ENCODE data around the gene RBMS1.

The RBMS1 gene

DNA sequence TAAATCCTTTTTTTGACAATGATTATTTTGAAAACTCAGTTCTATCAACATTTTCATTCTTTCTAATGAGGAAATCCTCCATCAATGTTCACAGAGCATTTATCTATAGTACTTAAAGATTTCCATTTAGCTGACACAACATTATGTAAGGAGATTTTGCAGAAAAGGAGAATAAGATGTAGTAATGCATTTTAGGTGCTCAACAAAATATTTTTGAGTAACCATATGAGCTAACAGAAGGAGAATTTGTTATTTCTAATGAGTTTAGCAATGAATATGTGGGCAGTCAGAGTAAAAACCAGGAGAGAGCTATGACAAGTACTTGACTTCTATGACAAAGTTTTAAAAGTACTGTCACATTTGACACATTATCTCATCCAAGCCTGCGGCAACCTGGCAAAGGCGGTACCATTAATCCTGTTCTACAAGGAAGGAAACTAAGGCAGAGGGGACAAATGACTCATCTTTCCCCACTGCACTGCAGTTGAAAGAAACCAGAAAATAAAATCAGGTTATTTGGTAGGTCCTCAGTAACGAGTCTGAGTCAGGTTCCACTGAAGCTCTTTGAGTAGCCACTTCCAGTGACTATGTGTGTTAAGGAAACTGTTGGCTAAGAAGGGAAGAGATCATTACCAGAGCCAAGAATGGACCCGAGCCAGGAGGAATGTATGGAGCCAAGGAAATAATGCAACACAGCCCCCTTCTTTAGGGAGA, 159.4 kb downstream of the RBMS1 start:
- peak overlapping the region; percentile 11 for H3K4me3 Mint-ChIP-seq

DNA sequence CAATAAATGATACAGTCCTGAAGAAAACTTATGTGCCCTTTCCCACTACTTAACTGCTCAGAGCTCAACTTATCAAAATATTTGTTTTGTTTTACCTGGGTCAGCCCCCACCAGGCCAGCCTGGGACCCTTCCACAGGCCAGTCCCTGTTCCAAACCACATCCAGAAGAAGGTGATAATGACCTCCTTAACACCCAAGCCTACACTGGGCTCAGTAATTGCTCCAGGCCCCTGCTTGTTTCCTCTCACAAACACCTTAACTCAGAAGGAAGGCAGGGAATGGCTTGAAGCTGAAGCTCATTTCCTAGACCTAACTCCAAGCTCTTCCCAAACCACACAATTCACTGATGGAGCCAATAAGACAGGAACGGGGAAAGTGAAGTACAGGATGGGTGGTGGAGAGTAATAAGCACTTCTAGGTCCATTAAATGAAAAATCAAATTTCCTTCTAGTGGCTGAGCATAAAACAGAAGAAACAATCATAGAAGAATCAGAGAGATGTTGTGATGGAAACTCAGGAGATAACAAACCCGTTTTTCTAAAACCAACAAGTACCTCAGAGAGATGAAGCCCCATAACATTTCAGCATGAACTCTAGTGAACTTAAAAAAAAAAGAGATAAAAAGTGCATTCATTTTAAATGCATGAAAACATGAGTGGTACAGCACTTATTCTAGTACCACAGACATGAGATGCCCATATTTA, 160.1 kb downstream of the RBMS1 start:
- Mint-ChIP-seq H3K4me1 (ENCODE audit: low read depth) (peaks cover 81% of the 10 kb centered on the region), H3K9me3 (no peaks in the 10 kb centered on the region), H3K27me3 (no peaks in the 10 kb centered on the region), H3K36me3 (ENCODE audit: low read depth) (peaks cover 7% of the 10 kb centered on the region), H3K4me3 (no peak overlapping the region), H3K27ac (peak overlapping the region; percentile 73)

More for the DNA sequence above, 159.4 kb downstream of the RBMS1 start:
- Mint-ChIP-seq H3K9me3 (no peaks in the 10 kb centered on the region), H3K4me1 (ENCODE audit: low read depth) (peaks cover 81% of the 10 kb centered on the region), H3K27me3 (no peaks in the 10 kb centered on the region), H3K36me3 (ENCODE audit: low read depth) (peaks cover 12% of the 10 kb centered on the region), H3K27ac (peak overlapping the region; percentile 73)

DNA sequence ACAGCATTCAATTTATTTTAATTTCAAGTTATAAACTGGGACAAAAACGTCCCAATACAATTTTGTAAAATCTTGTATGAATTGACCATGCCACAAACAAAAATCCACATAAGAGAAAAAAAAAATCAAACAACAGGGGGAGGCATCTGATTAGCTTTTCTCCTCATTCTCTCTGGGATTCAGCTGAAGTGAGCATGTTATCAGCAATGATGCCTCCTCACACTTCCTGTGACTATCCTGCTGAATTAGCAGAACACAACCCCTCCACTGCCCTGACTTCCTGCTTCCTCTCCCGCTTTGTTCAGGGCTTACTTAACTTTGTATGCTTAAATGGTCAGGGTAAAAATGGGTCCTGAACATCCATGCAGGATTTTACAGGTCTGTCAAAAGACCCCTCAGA, 161.3 kb downstream of the RBMS1 start:
- Mint-ChIP-seq H3K36me3 (ENCODE audit: low read depth) (peaks cover 7% of the 10 kb centered on the region), H3K4me3 (no peak overlapping the region), H3K27ac (peak overlapping the region; percentile 51), H3K9me3 (no peaks in the 10 kb centered on the region), H3K27me3 (no peaks in the 10 kb centered on the region), H3K4me1 (ENCODE audit: low read depth) (peaks cover 91% of the 10 kb centered on the region)

DNA sequence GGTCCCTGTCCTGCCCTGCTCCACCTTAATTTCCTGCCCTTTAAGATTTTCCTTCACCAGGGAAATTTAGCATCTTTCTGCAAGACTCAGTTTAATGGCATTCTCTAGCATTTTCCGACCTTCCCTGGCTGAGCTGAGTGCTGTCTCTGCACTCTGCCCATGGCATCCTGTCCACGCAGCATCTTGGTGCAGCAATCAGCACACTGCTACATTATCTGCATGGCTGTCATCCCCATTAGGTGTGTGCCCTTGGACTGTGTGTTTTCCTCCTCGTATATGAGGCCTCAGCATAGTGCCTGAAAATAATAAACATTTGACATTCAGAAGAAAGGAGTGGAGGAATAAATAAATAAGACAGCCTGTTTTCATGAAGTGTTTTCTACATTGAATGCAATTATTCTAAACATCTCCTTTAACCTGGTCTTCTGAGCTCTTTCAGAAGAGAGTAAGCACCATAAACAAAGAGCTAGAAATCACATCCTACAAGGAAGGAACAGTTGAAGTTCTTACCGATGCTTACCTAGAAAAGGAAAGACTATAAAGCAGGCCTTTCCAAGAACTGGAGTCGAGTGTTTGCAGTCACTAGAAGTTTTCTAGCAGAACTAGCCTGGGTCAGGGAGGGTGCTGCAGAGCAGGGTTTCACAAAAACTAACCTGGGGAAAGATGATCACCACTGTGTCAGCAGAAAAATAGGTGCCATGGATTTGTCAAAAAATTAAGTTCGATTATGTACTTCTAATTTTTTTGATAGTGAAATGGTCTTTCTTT, 162.2 kb downstream of the RBMS1 start:
- Mint-ChIP-seq H3K4me3 (no peak overlapping the region), H3K27ac (peak overlapping the region; percentile 57), H3K27me3 (no peaks in the 10 kb centered on the region), H3K4me1 (ENCODE audit: low read depth) (peaks cover 94% of the 10 kb centered on the region), H3K36me3 (ENCODE audit: low read depth) (peaks cover 12% of the 10 kb centered on the region), H3K9me3 (no peaks in the 10 kb centered on the region)

GRCh38 chr2:160328811-160329527, 164.6 kb downstream of the RBMS1 start:
- peak overlapping the region; percentile 22 for H3K27ac Mint-ChIP-seq
- H3K27me3 Mint-ChIP-seq = no peaks in the 10 kb centered on the region
- peaks cover 93% of the 10 kb centered on the region for H3K4me1 Mint-ChIP-seq (ENCODE audit: low read depth)
- H3K9me3 Mint-ChIP-seq = no peaks in the 10 kb centered on the region
- peak overlapping the region; percentile 42 for H3K4me3 Mint-ChIP-seq
- peaks cover 6% of the 10 kb centered on the region for H3K36me3 Mint-ChIP-seq (ENCODE audit: low read depth)

DNA sequence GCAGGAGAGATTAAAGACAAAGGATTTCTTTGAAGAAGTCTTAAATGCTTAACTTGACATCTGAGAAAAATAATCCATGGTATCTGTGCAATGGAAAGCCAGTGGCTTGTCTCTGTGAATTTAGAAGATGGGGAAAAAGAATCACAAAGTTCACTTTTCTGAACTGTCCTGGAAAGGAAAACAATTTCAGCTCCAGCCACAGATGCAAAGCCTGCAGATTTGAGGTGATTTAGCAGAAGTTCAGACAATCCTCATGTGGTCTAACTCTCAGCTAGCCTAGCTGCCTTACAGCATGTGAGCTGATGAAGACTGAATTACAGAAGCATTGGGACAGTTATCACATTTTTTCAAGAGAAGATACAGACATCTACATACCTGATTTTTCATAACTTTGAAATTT, 166.8 kb downstream of the RBMS1 start:
- no peak overlapping the region for H3K4me3 Mint-ChIP-seq
- no peaks in the 10 kb centered on the region for H3K27me3 Mint-ChIP-seq
- H3K27ac Mint-ChIP-seq = no peak overlapping the region
- no peaks in the 10 kb centered on the region for H3K9me3 Mint-ChIP-seq
- peaks cover 6% of the 10 kb centered on the region for H3K36me3 Mint-ChIP-seq (ENCODE audit: low read depth)
- H3K4me1 Mint-ChIP-seq (ENCODE audit: low read depth) = peaks cover 96% of the 10 kb centered on the region

DNA sequence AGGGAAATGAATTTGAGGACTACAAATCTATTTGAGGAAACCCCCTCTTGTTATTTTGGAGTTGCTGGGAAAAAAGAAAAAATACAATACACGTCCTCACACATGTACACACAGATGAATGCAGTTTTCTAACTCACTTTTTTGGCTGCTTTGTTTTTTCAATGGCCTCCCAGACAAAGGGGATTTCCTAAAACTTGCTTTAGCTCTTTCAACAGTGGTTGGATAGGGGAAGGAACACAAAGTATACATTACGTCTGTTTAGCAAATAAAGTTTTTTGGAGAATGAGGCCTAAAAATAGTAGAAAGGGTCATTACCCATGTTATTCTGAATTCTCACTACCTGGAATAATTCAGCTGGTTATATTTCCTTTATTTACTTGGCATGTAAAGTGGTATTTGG, 168.2 kb downstream of the RBMS1 start:
- Mint-ChIP-seq H3K36me3 (ENCODE audit: low read depth) (peaks cover 6% of the 10 kb centered on the region), H3K27me3 (no peaks in the 10 kb centered on the region), H3K27ac (peak overlapping the region; percentile 40), H3K9me3 (no peaks in the 10 kb centered on the region), H3K4me3 (no peak overlapping the region), H3K4me1 (ENCODE audit: low read depth) (peaks cover 96% of the 10 kb centered on the region)

DNA sequence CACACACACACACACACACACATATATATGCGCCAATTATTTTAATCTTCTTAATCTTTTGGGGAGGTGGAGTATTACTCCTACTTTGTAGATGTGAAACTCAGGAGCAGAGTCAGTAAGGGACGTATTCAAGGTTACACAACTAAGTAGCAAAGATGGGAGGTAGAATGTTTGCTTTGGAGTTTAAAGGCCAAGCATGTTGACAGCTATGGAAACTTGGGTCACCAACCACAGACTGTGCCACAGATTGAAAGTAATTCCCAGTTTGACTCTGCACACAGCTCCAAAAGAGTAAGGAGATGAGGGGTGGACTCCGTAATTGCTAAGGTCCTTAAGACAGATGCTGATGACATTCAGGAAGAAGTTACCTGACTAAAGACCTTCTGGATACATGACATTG, 168.7 kb downstream of the RBMS1 start:
- H3K4me3 Mint-ChIP-seq = no peak overlapping the region
- H3K4me1 Mint-ChIP-seq (ENCODE audit: low read depth) = peaks cover 96% of the 10 kb centered on the region
- peak overlapping the region; percentile 40 for H3K27ac Mint-ChIP-seq
- no peaks in the 10 kb centered on the region for H3K9me3 Mint-ChIP-seq
- no peaks in the 10 kb centered on the region for H3K27me3 Mint-ChIP-seq
- peaks cover 6% of the 10 kb centered on the region for H3K36me3 Mint-ChIP-seq (ENCODE audit: low read depth)

- no peak overlapping the region for H3K27ac Mint-ChIP-seq
- no peaks in the 10 kb centered on the region for H3K9me3 Mint-ChIP-seq
- H3K27me3 Mint-ChIP-seq = no peaks in the 10 kb centered on the region
- H3K4me1 Mint-ChIP-seq (ENCODE audit: low read depth) = peaks cover 95% of the 10 kb centered on the region
- H3K4me3 Mint-ChIP-seq = no peak overlapping the region
- peaks cover 6% of the 10 kb centered on the region for H3K36me3 Mint-ChIP-seq (ENCODE audit: low read depth)
Measured at GRCh38 chr2:160324161-160324800, 169.3 kb downstream of the RBMS1 start.

- no peaks in the 10 kb centered on the region for H3K9me3 Mint-ChIP-seq
- H3K27ac Mint-ChIP-seq = peak overlapping the region; percentile 17
Measured at GRCh38 chr2:160322320-160322719, 171.3 kb downstream of the RBMS1 start.

DNA sequence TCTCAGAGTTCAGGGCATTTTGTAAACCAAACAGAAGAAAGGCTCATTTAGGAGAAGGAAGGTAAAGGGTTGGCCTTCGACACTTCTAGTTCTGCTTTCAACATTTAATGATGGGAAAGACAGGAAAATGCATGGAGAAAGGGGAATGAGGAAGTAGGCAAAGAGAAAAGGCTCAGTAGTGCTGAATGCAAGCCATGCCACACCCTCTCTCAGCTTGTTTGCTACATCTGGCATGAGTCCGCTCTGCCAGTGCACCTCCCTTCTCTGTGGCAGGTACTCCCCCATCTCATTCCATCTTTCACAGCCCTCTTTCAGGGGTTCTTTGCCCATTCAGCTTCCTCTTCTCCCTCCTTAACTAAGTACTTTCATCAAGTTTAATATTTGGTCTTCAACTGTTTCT, 172.6 kb downstream of the RBMS1 start:
- Mint-ChIP-seq H3K27me3 (no peaks in the 10 kb centered on the region), H3K4me3 (no peak overlapping the region), H3K9me3 (no peaks in the 10 kb centered on the region), H3K4me1 (ENCODE audit: low read depth) (peaks cover 85% of the 10 kb centered on the region), H3K36me3 (ENCODE audit: low read depth) (peaks cover 18% of the 10 kb centered on the region), H3K27ac (no peak overlapping the region)

More at GRCh38 chr2:160322320-160322719, 171.3 kb downstream of the RBMS1 start:
- Mint-ChIP-seq H3K4me3 (no peak overlapping the region), H3K4me1 (ENCODE audit: low read depth) (peaks cover 82% of the 10 kb centered on the region), H3K27me3 (no peaks in the 10 kb centered on the region), H3K36me3 (ENCODE audit: low read depth) (peaks cover 11% of the 10 kb centered on the region)

GRCh38 chr2:160319700-160320099, 173.9 kb downstream of the RBMS1 start:
- H3K27ac Mint-ChIP-seq = no peak overlapping the region
- peaks cover 26% of the 10 kb centered on the region for H3K36me3 Mint-ChIP-seq (ENCODE audit: low read depth)
- H3K27me3 Mint-ChIP-seq = no peaks in the 10 kb centered on the region
- H3K4me3 Mint-ChIP-seq = no peak overlapping the region
- peaks cover 76% of the 10 kb centered on the region for H3K4me1 Mint-ChIP-seq (ENCODE audit: low read depth)
- H3K9me3 Mint-ChIP-seq = no peaks in the 10 kb centered on the region

- H3K4me1 Mint-ChIP-seq (ENCODE audit: low read depth) = peaks cover 61% of the 10 kb centered on the region
- H3K9me3 Mint-ChIP-seq = no peaks in the 10 kb centered on the region
- peaks cover 29% of the 10 kb centered on the region for H3K36me3 Mint-ChIP-seq (ENCODE audit: low read depth)
- H3K27me3 Mint-ChIP-seq = no peaks in the 10 kb centered on the region
- H3K4me3 Mint-ChIP-seq = no peak overlapping the region
- H3K27ac Mint-ChIP-seq = no peak overlapping the region
Measured at GRCh38 chr2:160318218-160318617, 175.4 kb downstream of the RBMS1 start.

Measured in stimulated activated naive CD8-positive, alpha-beta T cell treated with anti-CD3 and anti-CD28 coated beads, Interleukin-15, Interleukin-2, amounts not matched to agents 100 ng/mL and 50 ng/mL, for 24 hours (primary cell).